WTC11 (cell line): ENCODE results near the gene ADARB2. TPM values are rescaled to one million over a fixed set of nuclear protein-coding genes. Genes with fewer than 3 reads are reported as not detected.

Experiments
- ATAC-seq: fragments of 200-7000 bp; cut with Tn5 transposase; 2 replicates; pipeline ENCODE4 v1.10.0; 2021; ENCODE audit warnings: mild to moderate bottlenecking, moderate library complexity
- CTCF ChIA-PET: fragments of 300-600 bp; sonication (Branson Sonifier 250); formaldehyde crosslinking; loops from one replicate; lab custom pipeline; 2021; ENCODE audit warnings: antibody characterized with exemption; lab: Charles Lee
- POLR2A ChIA-PET: fragments of 350-600 bp; sonication (Branson Sonifier 250); formaldehyde crosslinking; loops from one replicate; lab custom pipeline; 2021; ENCODE audit warnings: antibody characterized with exemption; lab: Charles Lee
- DNase-seq: peaks from one replicate; pipeline ENCODE4 v3.0.0; 2021; ENCODE audit warnings: low spot score
- H3K27ac Mint-ChIP-seq: 2 replicates; pipeline ENCODE4 v1.8.0; 2021; ENCODE audit warnings: mixed read lengths
- H3K27me3 Mint-ChIP-seq: 2 replicates; pipeline ENCODE4 v1.8.0; 2021; ENCODE audit warnings: low read depth, mild to moderate bottlenecking, moderate library complexity, mixed read lengths
- H3K36me3 Mint-ChIP-seq: 2 replicates; pipeline ENCODE4 v1.8.0; 2021; ENCODE audit warnings: mixed read lengths
- H3K4me1 Mint-ChIP-seq: 2 replicates; pipeline ENCODE4 v1.8.0; 2022; ENCODE audit warnings: mixed read lengths
- H3K4me3 Mint-ChIP-seq: 2 replicates; pipeline ENCODE4 v1.8.0; 2021; ENCODE audit warnings: mild to moderate bottlenecking, moderate library complexity, mixed read lengths
- H3K9me3 Mint-ChIP-seq: 2 replicates; pipeline ENCODE4 v1.8.0; 2021; ENCODE audit warnings: mixed read lengths
- ATF3 ChIP-seq: sonication (generic); formaldehyde crosslinking; conservative IDR thresholded peaks from 2 replicates; pipeline ENCODE4 v1.8.1; 2022; ENCODE audit warnings: mild to moderate bottlenecking, missing genetic modification reagents
- ATF6 ChIP-seq: sonication (generic); formaldehyde crosslinking; IDR thresholded peaks from 2 replicates; pipeline ENCODE4 v1.8.1; 2023; ENCODE audit warnings: mild to moderate bottlenecking, missing genetic modification reagents
- CTCF ChIP-seq: fragments of 200-600 bp; IDR thresholded peaks from 2 replicates; pipeline ENCODE4 v1.8.0; 2022; ENCODE audit warnings: antibody characterized with exemption
- E2F4 ChIP-seq: sonication (generic); formaldehyde crosslinking; IDR thresholded peaks from 2 replicates; pipeline ENCODE4 v1.8.1; 2022; ENCODE audit warnings: low read depth, mild to moderate bottlenecking, moderate library complexity, missing genetic modification reagents, borderline replicate concordance
- GABPB1 ChIP-seq: sonication (generic); formaldehyde crosslinking; IDR thresholded peaks from 2 replicates; pipeline ENCODE4 v1.8.1; 2023; ENCODE audit warnings: mild to moderate bottlenecking, missing genetic modification reagents
- GTF2I ChIP-seq: fragments of 250-450 bp; sonication (Bioruptor Pico); conservative IDR thresholded peaks from 2 replicates; pipeline ENCODE4 v1.4.0; 2021; ENCODE audit warnings: mild to moderate bottlenecking
- IRF2 ChIP-seq: sonication (generic); formaldehyde crosslinking; IDR thresholded peaks from 2 replicates; pipeline ENCODE4 v1.8.0; 2022; ENCODE audit warnings: low read depth, missing genetic modification reagents, borderline replicate concordance
- MAX ChIP-seq: sonication (generic); formaldehyde crosslinking; IDR thresholded peaks from 2 replicates; pipeline ENCODE4 v1.8.0; 2022; ENCODE audit warnings: mild to moderate bottlenecking, missing genetic modification reagents
- MXD4 ChIP-seq: fragments of 250-450 bp; sonication (Bioruptor Pico); IDR thresholded peaks from 2 replicates; pipeline ENCODE4 v1.8.0; 2021; ENCODE audit warnings: mild to moderate bottlenecking, moderate library complexity, borderline replicate concordance
- MYBL2 ChIP-seq: sonication (generic); formaldehyde crosslinking; IDR thresholded peaks from 2 replicates; pipeline ENCODE4 v1.8.1; 2023; ENCODE audit warnings: mild to moderate bottlenecking, moderate library complexity, missing genetic modification reagents
- NFE2L1 ChIP-seq: sonication (generic); formaldehyde crosslinking; IDR thresholded peaks from 2 replicates; pipeline ENCODE4 v1.8.1; 2023; ENCODE audit warnings: missing genetic modification reagents
- NR2C2 ChIP-seq: sonication (generic); formaldehyde crosslinking; IDR thresholded peaks from 2 replicates; pipeline ENCODE4 v1.8.0; 2022; ENCODE audit warnings: mild to moderate bottlenecking, missing genetic modification reagents
- NR3C1 ChIP-seq: sonication (generic); formaldehyde crosslinking; conservative IDR thresholded peaks from 2 replicates; pipeline ENCODE4 v1.8.1; 2023; ENCODE audit warnings: low read depth, mild to moderate bottlenecking, missing genetic modification reagents
- PREB ChIP-seq: sonication (generic); formaldehyde crosslinking; IDR thresholded peaks from 2 replicates; pipeline ENCODE4 v1.8.1; 2022; ENCODE audit warnings: mild to moderate bottlenecking, missing genetic modification reagents, moderate library complexity, borderline replicate concordance
- SMAD3 ChIP-seq: sonication (generic); formaldehyde crosslinking; IDR thresholded peaks from 2 replicates; pipeline ENCODE4 v1.8.0; 2022; ENCODE audit warnings: missing genetic modification reagents, mild to moderate bottlenecking, borderline replicate concordance
- TP53 ChIP-seq: sonication (generic); formaldehyde crosslinking; IDR thresholded peaks from 2 replicates; pipeline ENCODE4 v1.8.1; 2023; ENCODE audit warnings: mild to moderate bottlenecking, missing genetic modification reagents
- ZMAT4 ChIP-seq: fragments of 250-450 bp; sonication (Bioruptor Pico); IDR thresholded peaks from 2 replicates; pipeline ENCODE4 v1.9.0; 2021; ENCODE audit warnings: mild to moderate bottlenecking
- ZNF416 ChIP-seq: fragments of 250-450 bp; sonication (Bioruptor Pico); IDR thresholded peaks from 2 replicates; pipeline ENCODE4 v1.9.0; 2021; ENCODE audit warnings: mild to moderate bottlenecking, inconsistent platforms
- ZNF512 ChIP-seq: sonication (generic); formaldehyde crosslinking; IDR thresholded peaks from 2 replicates; pipeline ENCODE4 v1.8.1; 2022; ENCODE audit warnings: missing genetic modification reagents, borderline replicate concordance
- total RNA-seq: library from RNA; stranded (reverse); gene quantifications from 3 replicates; pipeline ENCODE4 v1.2.3, GENCODE V29; 2021

ADARB2 gene
- total RNA-seq, 1 experiment from 2014 or later, result 3.7 TPM

- ChIA-PET CTCF (interaction anchor here (0.7 to 3.7 kb wide), 8 partner anchors 8 to 189 kb away, joined by 3 to 17 read pairs (median 7); no protein-coding TSS in a partner anchor), POLR2A (interaction anchor here (1.3 kb wide), 1 partner anchor 16 kb away, joined by 10 read pairs; no protein-coding TSS in a partner anchor)
- Mint-ChIP-seq H3K9me3 (no peaks in the 10 kb centered on the region), H3K36me3 (no peaks in the 10 kb centered on the region), H3K4me3 (no peak overlapping the region), H3K27ac (no peak overlapping the region), H3K4me1 (peaks cover 11% of the 10 kb centered on the region), H3K27me3 (no peaks in the 10 kb centered on the region; the same call in 1 of the 2 replicates)
- TF ChIP-seq TP53 (CRISPR knock-in tag), result no peak
- no peak for TF ChIP-seq ZMAT4
- no peak for TF ChIP-seq IRF2 (CRISPR knock-in tag)
- no peak for TF ChIP-seq ATF6 (CRISPR knock-in tag)
- TF ChIP-seq E2F4 (CRISPR knock-in tag), result no peak
- TF ChIP-seq SMAD3, result no peak
- TF ChIP-seq MAX (CRISPR knock-in tag), result no peak
- TF ChIP-seq ZNF512 (CRISPR knock-in tag), result no peak
- no peak for TF ChIP-seq ZNF416 (CRISPR knock-in tag)
- TF ChIP-seq NFE2L1, result no peak
- no peak for TF ChIP-seq NR3C1 (CRISPR knock-in tag)
- no peak for TF ChIP-seq CTCF
- no peak for TF ChIP-seq GTF2I (CRISPR knock-in tag)
- DNase-seq (peak; percentile 3), ATAC-seq (no peak)
Measured at GRCh38 chr10:1180071-1180730, 557.1 kb downstream of the ADARB2 start.

GRCh38 chr10:1179346-1180070, 557.8 kb downstream of the ADARB2 start:
- Mint-ChIP-seq H3K36me3 (no peaks in the 10 kb centered on the region), H3K4me1 (peaks cover 11% of the 10 kb centered on the region), H3K27me3 (no peaks in the 10 kb centered on the region; the same call in 1 of the 2 replicates), H3K9me3 (no peaks in the 10 kb centered on the region), H3K4me3 (no peak overlapping the region), H3K27ac (no peak overlapping the region)
- DNase-seq (no peak), ATAC-seq (no peak)
- ChIA-PET CTCF (interaction anchor here (1.2 to 3.7 kb wide), 3 partner anchors 65 to 190 kb away, joined by 7 to 17 read pairs (median 16); no protein-coding TSS in a partner anchor), POLR2A (no interaction called here)
- no peak for TF ChIP-seq ATF3 (CRISPR knock-in tag)
- no peak for TF ChIP-seq MYBL2 (CRISPR knock-in tag)
- TF ChIP-seq MXD4, result no peak
- TF ChIP-seq GABPB1 (CRISPR knock-in tag), result no peak
- no peak for TF ChIP-seq NR2C2 (CRISPR knock-in tag)
- no peak for TF ChIP-seq PREB (CRISPR knock-in tag)
- no peak for TF ChIP-seq NR3C1 (CRISPR knock-in tag)
